Lower leg skin (tissue), 3 donors: ENCODE data around the gene TTC16.

ENCODE experiments used
- POLR2A ChIP-seq, 2 donors: fragments of 450-650 bp; IDR thresholded peaks; one replicate each; pipeline ENCODE4 v1.6.1; 2016 to 2017; ENCODE audit warnings: antibody characterized with exemption in 2 of 2, mild to moderate bottlenecking in 1 of 2, moderate library complexity in 1 of 2
- TF ChIP-seq, protein P1 (sequence below), 3 donors: fragments of 450-650 bp; IDR thresholded peaks; one replicate each; pipeline ENCODE4 v1.5.1; 2016; ENCODE audit warnings: antibody characterized with exemption in 3 of 3, mild to moderate bottlenecking in 3 of 3, moderate library complexity in 2 of 3

DNA sequence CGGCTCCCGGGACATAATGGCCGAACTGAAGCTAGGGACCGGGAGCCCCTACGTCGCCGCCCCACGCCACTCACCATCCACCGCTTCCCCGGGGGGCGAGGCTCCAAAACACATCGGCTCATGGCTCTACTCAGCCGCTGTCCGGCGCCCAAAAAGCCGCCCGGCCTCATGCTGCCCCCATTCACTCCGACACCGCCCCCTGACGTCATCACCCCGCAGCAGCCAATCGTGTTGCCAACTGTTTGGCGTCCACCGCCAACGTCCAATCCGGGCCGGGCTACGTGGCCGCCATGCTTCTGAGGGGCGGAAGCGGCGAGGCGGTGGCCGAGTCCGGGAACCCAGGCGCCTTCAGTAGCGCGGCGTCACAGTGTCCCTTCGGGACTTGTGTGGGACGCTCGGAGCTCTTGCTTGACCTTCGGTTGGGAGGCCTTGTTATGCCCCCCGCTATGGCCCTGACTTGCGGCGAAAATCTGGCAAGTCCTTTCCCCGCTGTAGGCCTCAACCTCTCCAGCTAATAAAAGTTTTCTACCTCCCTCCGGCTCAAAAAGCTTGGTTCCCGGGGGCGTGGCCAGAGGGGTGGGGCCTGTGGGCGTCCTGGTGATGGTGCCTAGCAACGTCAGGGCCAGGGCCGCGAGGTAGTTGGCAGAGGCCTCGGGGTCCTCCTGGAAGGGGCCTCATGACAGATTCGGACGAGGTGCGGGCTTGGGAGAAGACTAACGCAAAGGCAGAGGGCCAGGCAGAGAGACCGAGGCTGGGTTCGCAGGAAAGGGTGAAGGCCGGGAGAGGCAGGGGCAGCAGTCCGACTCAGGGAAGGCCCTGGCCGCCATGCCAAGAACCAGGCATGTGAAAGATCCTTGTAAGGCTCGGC is at the start of gene TTC16, which contains the start of gene PTRH1:
- TF ChIP-seq, protein P1, sequence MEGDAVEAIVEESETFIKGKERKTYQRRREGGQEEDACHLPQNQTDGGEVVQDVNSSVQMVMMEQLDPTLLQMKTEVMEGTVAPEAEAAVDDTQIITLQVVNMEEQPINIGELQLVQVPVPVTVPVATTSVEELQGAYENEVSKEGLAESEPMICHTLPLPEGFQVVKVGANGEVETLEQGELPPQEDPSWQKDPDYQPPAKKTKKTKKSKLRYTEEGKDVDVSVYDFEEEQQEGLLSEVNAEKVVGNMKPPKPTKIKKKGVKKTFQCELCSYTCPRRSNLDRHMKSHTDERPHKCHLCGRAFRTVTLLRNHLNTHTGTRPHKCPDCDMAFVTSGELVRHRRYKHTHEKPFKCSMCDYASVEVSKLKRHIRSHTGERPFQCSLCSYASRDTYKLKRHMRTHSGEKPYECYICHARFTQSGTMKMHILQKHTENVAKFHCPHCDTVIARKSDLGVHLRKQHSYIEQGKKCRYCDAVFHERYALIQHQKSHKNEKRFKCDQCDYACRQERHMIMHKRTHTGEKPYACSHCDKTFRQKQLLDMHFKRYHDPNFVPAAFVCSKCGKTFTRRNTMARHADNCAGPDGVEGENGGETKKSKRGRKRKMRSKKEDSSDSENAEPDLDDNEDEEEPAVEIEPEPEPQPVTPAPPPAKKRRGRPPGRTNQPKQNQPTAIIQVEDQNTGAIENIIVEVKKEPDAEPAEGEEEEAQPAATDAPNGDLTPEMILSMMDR (IDR thresholded peaks at IDR 0.05), result no peak
- TF ChIP-seq POLR2A (IDR thresholded peaks at IDR 0.05), result no peak
